ENCODE measurements around the gene DAB2IP. TPM values are rescaled to one million over a fixed set of nuclear protein-coding genes. Genes with fewer than 3 reads are reported as not detected.

Gene DAB2IP
- total and polyA plus RNA-seq, 2 of the 4 experiments (the other 2 are of a cell fraction): 5.6 to 17.2 TPM

GRCh38 chr9:121636341-121636865 lies 15.0 kb upstream of the DAB2IP start:
- Histone ChIP-seq H3K23ac (ENCODE audit: low read depth, low read length) (no peak overlapping the region), H3K79me1 (ENCODE audit: low read depth in 1 of 2, low read length in 2 of 2) (no peaks in the 10 kb centered on the region; a peak in 1 of 4 replicates), H3K14ac (replicated peaks; ENCODE audit: low read depth, low read length) (no peak overlapping the region), H3K18ac (ENCODE audit: low read depth, low read length) (no peak overlapping the region), H2AFZ (replicated peaks; ENCODE audit: low read length, poor library complexity) (no peak overlapping the region), H3K4me3 (ENCODE audit: insufficient read depth, low read depth, low read length) (no peak overlapping the region), H2AK9ac (replicated peaks; ENCODE audit: low read depth, low read length, poor library complexity) (no peak overlapping the region), H2BK120ac (ENCODE audit: low read depth, low read length) (no peak overlapping the region), H3K9me3 (ENCODE audit: control insufficient read depth, insufficient read depth, low read length) (no peaks in the 10 kb centered on the region), H3K4ac (ENCODE audit: low read depth, low read length) (no peak overlapping the region), H4K91ac (ENCODE audit: insufficient read depth, low read depth, low read length) (no peak overlapping the region), H3K4me2 (ENCODE audit: low read depth, low read length) (no peak overlapping the region), H3K27ac (ENCODE audit: insufficient read depth, low read length) (no peak overlapping the region), H2AK5ac (ENCODE audit: low read depth, low read length) (no peak overlapping the region), H2BK5ac (ENCODE audit: low read depth, low read length, poor library complexity, severe bottlenecking) (no peak overlapping the region), H4K8ac (ENCODE audit: low read depth in 2 of 2, low read length in 2 of 2) (no peak overlapping the region), H3K27me3 (ENCODE audit: control insufficient read depth, insufficient read depth, low read length) (no peaks in the 10 kb centered on the region), H4K5ac (ENCODE audit: low read depth, low read length) (no peak overlapping the region), H4K20me1 (ENCODE audit: insufficient read depth, low read length) (peaks cover 16% of the 10 kb centered on the region), H3K9ac (ENCODE audit: low read depth, low read length) (no peak overlapping the region), H2BK15ac (ENCODE audit: low read depth, low read length) (no peak overlapping the region), H3K56ac (ENCODE audit: extremely low read depth, insufficient read depth, low read length) (no peak overlapping the region), H2BK20ac (ENCODE audit: low read depth, low read length) (no peak overlapping the region), H3K9me1 (ENCODE audit: insufficient read depth, low read length) (no peaks in the 10 kb centered on the region), H3K4me1 (ENCODE audit: control insufficient read depth, insufficient read depth, low read length) (peaks cover 11% of the 10 kb centered on the region; the same call in 1 of the 2 replicates), H3K36me3 (ENCODE audit: control insufficient read depth, insufficient read depth, low read length) (no peaks in the 10 kb centered on the region)
- 40% methylated on average over 2 of the region's 12 CpGs; no CpG with 5 or more reads in 1 of the 2 experiments for WGBS, 2 experiments (ENCODE audit: extremely low coverage in 2 of 2, insufficient read length in 1 of 2)
- in situ Hi-C loops (cut with MboI; ENCODE audit: low sequenced_read_pairs) (no loop called here), dilution Hi-C loops (cut with HindIII; ENCODE audit: low sequenced_read_pairs, unreplicated experiment) (no loop called here), intact Hi-C loops (cut with micrococcal nuclease) (no loop called here)
- DNase-seq (peak; percentile 46), ATAC-seq (ENCODE audit: low read depth) (no peak; the same call in 1 of the 2 replicates)
- POLR2A ChIA-PET (ENCODE audit: unreplicated experiment): no interaction called here
- no TSS peak for BruUV-seq (replicated peaks)
- TF ChIP-seq RCOR1 (IDR thresholded peaks at IDR 0.05; ENCODE audit: insufficient replicate concordance, low read length) (no peak), MAFK (IDR thresholded peaks at IDR 0.05; ENCODE audit: low read depth, low read length) (no peak)
- CTCF ChIA-PET: no interaction called here
